Vagina (tissue), 2 donors: ENCODE data around the gene SHC4. TPM values are rescaled to one million over a fixed set of nuclear protein-coding genes. Genes with fewer than 3 reads are reported as not detected.

Experiments used
- DNase-seq, 2 donors: peaks; one replicate each; pipeline ENCODE4 v3.0.0-alpha.2; 2017; ENCODE audit errors: extremely low spot score in 2 of 2
- H3K27ac ChIP-seq: fragments of 200-600 bp; sonication (generic); one replicate; pipeline ENCODE4 v1.5.1; 2019
- H3K27me3 ChIP-seq: fragments of 200-600 bp; sonication (generic); one replicate; pipeline ENCODE4 v1.5.1; 2019
- H3K36me3 ChIP-seq, 2 donors: fragments of 200-600 bp; sonication (generic); one replicate each; pipeline ENCODE4 v1.5.1; 2017 to 2019
- H3K4me1 ChIP-seq: fragments of 200-600 bp; sonication (generic); one replicate; pipeline ENCODE4 v1.5.1; 2019
- H3K4me3 ChIP-seq, 2 donors: fragments of 200-600 bp; sonication (generic); 1 replicate in 1 of 2; 2 replicates in 1 of 2; pipeline ENCODE4 v1.5.1; 2016 to 2019
- H3K9me3 ChIP-seq: fragments of 200-600 bp; sonication (generic); one replicate; pipeline ENCODE4 v1.5.1; 2019
- CTCF ChIP-seq, 3 experiments: fragments of 450-650 bp in 2 of 3; fragments of 200-600 bp in 1 of 3; sonication (generic) in 1 of 3; IDR thresholded peaks; one replicate each; pipeline ENCODE4 v1.5.1; 2017 to 2019; ENCODE audit warnings: antibody characterized with exemption in 3 of 3, mild to moderate bottlenecking in 2 of 3, moderate library complexity in 2 of 3
- POLR2A ChIP-seq, 2 donors: fragments of 450-650 bp; IDR thresholded peaks; one replicate each; pipeline ENCODE4 v1.6.1; 2017; ENCODE audit warnings: antibody characterized with exemption in 2 of 2, mild to moderate bottlenecking in 2 of 2, moderate library complexity in 2 of 2
- POLR2AphosphoS5 ChIP-seq, 2 donors: sonication (generic); formaldehyde crosslinking; IDR thresholded peaks; one replicate each; pipeline ENCODE4 v1.9.0; 2017; ENCODE audit warnings: antibody characterized with exemption in 2 of 2, mild to moderate bottlenecking in 2 of 2, low read depth in 1 of 2; ENCODE audit not compliant: insufficient read depth in 1 of 2
- intact Hi-C: fragments of 100-400 bp; cut with DNase I; formaldehyde crosslinking; loops from one replicate; pipeline ENCODE4 v1.15.1; 2023
- total RNA-seq: library from RNA; depleted of rRNA; stranded (reverse); fragments of >200 nt; gene quantifications from one replicate; pipeline ENCODE4 v1.2.3, GENCODE V29; 2016

SHC4 gene
- total RNA-seq, 1 donor from 2014 or later: 0.25 TPM

DNA sequence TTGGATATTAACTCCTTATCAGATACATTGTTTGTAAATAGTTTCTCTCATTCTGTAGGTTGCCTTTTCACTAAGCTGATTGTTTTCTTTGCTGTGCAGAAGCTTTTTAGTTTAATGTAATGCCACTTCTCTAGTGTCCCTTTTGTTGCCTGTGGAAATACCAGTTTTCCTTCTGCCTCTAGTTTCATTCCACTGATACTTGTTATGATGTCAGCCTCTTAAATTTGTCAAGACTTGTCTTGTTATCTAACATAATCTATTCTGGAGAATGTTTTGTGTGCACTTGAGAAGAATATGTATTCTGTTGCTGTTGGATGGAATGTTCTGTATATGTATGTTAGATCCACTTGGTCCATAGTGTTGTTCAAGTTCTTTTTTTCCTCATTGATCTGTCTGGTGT, 134.8 kb downstream of the SHC4 start:
- DNase-seq: no peak
- H3K4me1 ChIP-seq: no peaks in the 10 kb centered on the region
- H3K27me3 ChIP-seq: no peaks in the 10 kb centered on the region
- intact Hi-C loops: no loop called here
- TF ChIP-seq POLR2A (IDR thresholded peaks at IDR 0.05) (no peak), CTCF (IDR thresholded peaks at IDR 0.05) (no peak), POLR2AphosphoS5 (IDR thresholded peaks at IDR 0.05; ENCODE audit: insufficient read depth in 1 of 2, low read depth in 1 of 2) (no peak)
- H3K4me3 ChIP-seq: no peak overlapping the region
- H3K9me3 ChIP-seq: no peaks in the 10 kb centered on the region
- no peaks in the 10 kb centered on the region for H3K36me3 ChIP-seq
- H3K27ac ChIP-seq: no peak overlapping the region

GRCh38 chr15:48828471-48828870, 135.2 kb downstream of the SHC4 start:
- no peaks in the 10 kb centered on the region for H3K4me1 ChIP-seq
- no peak overlapping the region for H3K4me3 ChIP-seq
- TF ChIP-seq POLR2A (IDR thresholded peaks at IDR 0.05): no peak
- no peaks in the 10 kb centered on the region for H3K27me3 ChIP-seq
- no peak overlapping the region for H3K27ac ChIP-seq
- DNase-seq: no peak
- no peaks in the 10 kb centered on the region for H3K36me3 ChIP-seq
- intact Hi-C loops: no loop called here
- H3K9me3 ChIP-seq: no peaks in the 10 kb centered on the region

- intact Hi-C loops: no loop called here
- no peaks in the 10 kb centered on the region for H3K36me3 ChIP-seq
Measured at GRCh38 chr15:48825075-48825474, 138.6 kb downstream of the SHC4 start.

DNA sequence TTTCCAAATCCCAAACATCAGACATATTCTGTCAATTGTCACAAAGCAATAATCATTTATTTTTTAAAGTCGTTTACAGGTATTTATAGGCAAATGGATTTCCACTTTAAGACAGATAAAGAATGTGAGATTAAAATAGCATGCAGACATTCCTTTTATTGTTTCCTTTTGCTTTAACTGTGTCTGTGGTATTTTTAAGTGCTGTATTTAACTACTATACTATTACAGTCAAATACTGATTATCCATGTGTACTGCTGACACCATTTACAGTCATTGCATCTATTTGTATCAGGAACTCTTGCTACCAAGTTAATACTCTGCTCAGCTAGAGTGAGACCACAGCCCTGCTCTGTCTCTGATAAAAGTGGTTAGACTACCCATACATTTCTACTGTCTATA, 140.0 kb downstream of the SHC4 start:
- TF ChIP-seq CTCF (IDR thresholded peaks at IDR 0.05) (no peak), POLR2A (IDR thresholded peaks at IDR 0.05) (no peak), POLR2AphosphoS5 (IDR thresholded peaks at IDR 0.05; ENCODE audit: insufficient read depth in 1 of 2, low read depth in 1 of 2) (no peak)
- no peak overlapping the region for H3K27ac ChIP-seq
- intact Hi-C loops: no loop called here
- no peak for DNase-seq
- no peaks in the 10 kb centered on the region for H3K4me1 ChIP-seq
- H3K9me3 ChIP-seq: no peaks in the 10 kb centered on the region
- H3K4me3 ChIP-seq: no peak overlapping the region
- no peaks in the 10 kb centered on the region for H3K27me3 ChIP-seq
- H3K36me3 ChIP-seq: no peaks in the 10 kb centered on the region

More at GRCh38 chr15:48825075-48825474, 138.6 kb downstream of the SHC4 start:
- no peaks in the 10 kb centered on the region for H3K9me3 ChIP-seq
- H3K4me1 ChIP-seq: no peaks in the 10 kb centered on the region
- no peak for DNase-seq
- no peaks in the 10 kb centered on the region for H3K27me3 ChIP-seq
- H3K27ac ChIP-seq: no peak overlapping the region
- no peak for TF ChIP-seq CTCF (IDR thresholded peaks at IDR 0.05)
- no peak for TF ChIP-seq POLR2AphosphoS5 (IDR thresholded peaks at IDR 0.05; ENCODE audit: insufficient read depth in 1 of 2, low read depth in 1 of 2)
- no peak for TF ChIP-seq POLR2A (IDR thresholded peaks at IDR 0.05)
- no peak overlapping the region for H3K4me3 ChIP-seq

- no peaks in the 10 kb centered on the region for H3K36me3 ChIP-seq
- intact Hi-C loops: no loop called here
- TF ChIP-seq POLR2A (IDR thresholded peaks at IDR 0.05) (no peak), CTCF (IDR thresholded peaks at IDR 0.05) (no peak), POLR2AphosphoS5 (IDR thresholded peaks at IDR 0.05; ENCODE audit: insufficient read depth in 1 of 2, low read depth in 1 of 2) (no peak)
Measured at GRCh38 chr15:48823237-48823636, 140.5 kb downstream of the SHC4 start.

GRCh38 chr15:48814286-48814685, 149.4 kb downstream of the SHC4 start:
- Histone ChIP-seq H3K4me1 (peaks cover 19% of the 10 kb centered on the region), H3K9me3 (no peaks in the 10 kb centered on the region), H3K4me3 (no peak overlapping the region), H3K27me3 (no peaks in the 10 kb centered on the region), H3K36me3 (no peaks in the 10 kb centered on the region), H3K27ac (no peak overlapping the region)
- no peak for DNase-seq
- no peak for TF ChIP-seq CTCF (IDR thresholded peaks at IDR 0.05)
- no peak for TF ChIP-seq POLR2A (IDR thresholded peaks at IDR 0.05)
- TF ChIP-seq POLR2AphosphoS5 (IDR thresholded peaks at IDR 0.05; ENCODE audit: insufficient read depth in 1 of 2, low read depth in 1 of 2): no peak
- intact Hi-C loops: no loop called here

More at GRCh38 chr15:48823237-48823636, 140.5 kb downstream of the SHC4 start:
- Histone ChIP-seq H3K9me3 (no peaks in the 10 kb centered on the region), H3K4me1 (no peaks in the 10 kb centered on the region), H3K27ac (no peak overlapping the region), H3K27me3 (no peaks in the 10 kb centered on the region), H3K4me3 (no peak overlapping the region)
- DNase-seq: no peak
